ENCODE data around the gene COX4I1. TPM values are rescaled to one million over a fixed set of nuclear protein-coding genes. Genes with fewer than 3 reads are reported as not detected.

COX4I1 gene
- total RNA-seq, 2 donors from 2014 or later, result 436 to 471 TPM

- Mint-ChIP-seq H3K4me1 (peaks cover 9% of the 10 kb centered on the region), H3K27me3 (ENCODE audit: insufficient read depth) (peaks cover 2% of the 10 kb centered on the region), H3K9me3 (no peaks in the 10 kb centered on the region), H3K36me3 (ENCODE audit: low read depth) (peaks cover 8% of the 10 kb centered on the region), H3K27ac (no peak overlapping the region), H3K4me3 (no peak overlapping the region)
- DNase-seq, result no peak
- H3K9me3 ChIP-seq (ENCODE audit: control insufficient read depth, low read length), result no peaks in the 10 kb centered on the region
- H3K9ac ChIP-seq (ENCODE audit: extremely low read depth, low read length, poor library complexity, severe bottlenecking), result no peak overlapping the region
- no peaks in the 10 kb centered on the region for H3K27me3 ChIP-seq (ENCODE audit: control insufficient read depth, insufficient read depth, low read length, poor library complexity, severe bottlenecking)
- H3K4me3 ChIP-seq (ENCODE audit: low read length), result no peak overlapping the region
- WGBS, 2 experiments (ENCODE audit: insufficient coverage in 1 of 2, insufficient read length in 1 of 2), result 85 to 91% methylated on average over 6 to 8 of the region's 8 CpGs
- TF ChIP-seq, protein P1, sequence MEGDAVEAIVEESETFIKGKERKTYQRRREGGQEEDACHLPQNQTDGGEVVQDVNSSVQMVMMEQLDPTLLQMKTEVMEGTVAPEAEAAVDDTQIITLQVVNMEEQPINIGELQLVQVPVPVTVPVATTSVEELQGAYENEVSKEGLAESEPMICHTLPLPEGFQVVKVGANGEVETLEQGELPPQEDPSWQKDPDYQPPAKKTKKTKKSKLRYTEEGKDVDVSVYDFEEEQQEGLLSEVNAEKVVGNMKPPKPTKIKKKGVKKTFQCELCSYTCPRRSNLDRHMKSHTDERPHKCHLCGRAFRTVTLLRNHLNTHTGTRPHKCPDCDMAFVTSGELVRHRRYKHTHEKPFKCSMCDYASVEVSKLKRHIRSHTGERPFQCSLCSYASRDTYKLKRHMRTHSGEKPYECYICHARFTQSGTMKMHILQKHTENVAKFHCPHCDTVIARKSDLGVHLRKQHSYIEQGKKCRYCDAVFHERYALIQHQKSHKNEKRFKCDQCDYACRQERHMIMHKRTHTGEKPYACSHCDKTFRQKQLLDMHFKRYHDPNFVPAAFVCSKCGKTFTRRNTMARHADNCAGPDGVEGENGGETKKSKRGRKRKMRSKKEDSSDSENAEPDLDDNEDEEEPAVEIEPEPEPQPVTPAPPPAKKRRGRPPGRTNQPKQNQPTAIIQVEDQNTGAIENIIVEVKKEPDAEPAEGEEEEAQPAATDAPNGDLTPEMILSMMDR (conservative IDR thresholded peaks at IDR 0.05), result no peak
- peaks cover 6% of the 10 kb centered on the region for H3K36me3 ChIP-seq (ENCODE audit: control insufficient read depth, insufficient read depth, low read length)
- H3K4me1 ChIP-seq (ENCODE audit: control insufficient read depth, insufficient read depth, low read length), result peaks cover 5% of the 10 kb centered on the region
- H3K27ac ChIP-seq (ENCODE audit: low read depth, low read length), result no peak overlapping the region
These were observed 33.7 kb upstream of the COX4I1 start for GRCh38 chr16:85765767-85766166.

GRCh38 chr16:85767531-85767930 is 32.0 kb upstream of the COX4I1 start:
- Histone ChIP-seq H3K4me1 (ENCODE audit: control insufficient read depth, insufficient read depth, low read length) (peaks cover 5% of the 10 kb centered on the region), H3K36me3 (ENCODE audit: control insufficient read depth, insufficient read depth, low read length) (peaks cover 7% of the 10 kb centered on the region), H3K9me3 (ENCODE audit: control insufficient read depth, low read length) (no peaks in the 10 kb centered on the region), H3K27me3 (ENCODE audit: control insufficient read depth, insufficient read depth, low read length, poor library complexity, severe bottlenecking) (no peaks in the 10 kb centered on the region), H3K9ac (ENCODE audit: extremely low read depth, low read length, poor library complexity, severe bottlenecking) (no peak overlapping the region), H3K4me3 (ENCODE audit: low read length) (no peak overlapping the region), H3K27ac (ENCODE audit: low read depth, low read length) (no peak overlapping the region)
- H3K27ac Mint-ChIP-seq, result no peak overlapping the region
- TF ChIP-seq, protein P1 (conservative IDR thresholded peaks at IDR 0.05), result no peak
- no peak overlapping the region for H3K4me3 Mint-ChIP-seq
- peaks cover 9% of the 10 kb centered on the region for H3K4me1 Mint-ChIP-seq
- no peak for DNase-seq
- no peaks in the 10 kb centered on the region for H3K9me3 Mint-ChIP-seq
- peaks cover 2% of the 10 kb centered on the region for H3K27me3 Mint-ChIP-seq (ENCODE audit: insufficient read depth)
- WGBS, 2 experiments (ENCODE audit: insufficient coverage in 1 of 2, insufficient read length in 1 of 2), result 83 to 85% methylated on average over 1 to 8 of the region's 8 CpGs
- H3K36me3 Mint-ChIP-seq (ENCODE audit: low read depth), result peaks cover 21% of the 10 kb centered on the region

GRCh38 chr16:85768199-85768598 is 31.3 kb upstream of the COX4I1 start:
- no peak overlapping the region for H3K27ac ChIP-seq (ENCODE audit: low read depth, low read length)
- H3K4me3 ChIP-seq (ENCODE audit: low read length), result no peak overlapping the region
- WGBS, 2 experiments (ENCODE audit: insufficient coverage in 1 of 2, insufficient read length in 1 of 2), result 60 to 80% methylated on average over 1 to 2 of the region's 2 CpGs
- peaks cover 7% of the 10 kb centered on the region for H3K36me3 ChIP-seq (ENCODE audit: control insufficient read depth, insufficient read depth, low read length)
- Mint-ChIP-seq H3K27me3 (ENCODE audit: insufficient read depth) (peaks cover 2% of the 10 kb centered on the region), H3K9me3 (no peaks in the 10 kb centered on the region), H3K27ac (peak overlapping the region; percentile 78), H3K4me1 (peaks cover 9% of the 10 kb centered on the region), H3K36me3 (ENCODE audit: low read depth) (peaks cover 24% of the 10 kb centered on the region), H3K4me3 (no peak overlapping the region)
- H3K27me3 ChIP-seq (ENCODE audit: control insufficient read depth, insufficient read depth, low read length, poor library complexity, severe bottlenecking), result no peaks in the 10 kb centered on the region
- H3K9me3 ChIP-seq (ENCODE audit: control insufficient read depth, low read length), result no peaks in the 10 kb centered on the region
- DNase-seq, result peak; percentile 61
- H3K9ac ChIP-seq (ENCODE audit: extremely low read depth, low read length, poor library complexity, severe bottlenecking), result no peak overlapping the region
- TF ChIP-seq, protein P1 (conservative IDR thresholded peaks at IDR 0.05), result no peak
- peaks cover 5% of the 10 kb centered on the region for H3K4me1 ChIP-seq (ENCODE audit: control insufficient read depth, insufficient read depth, low read length)

Measured in endodermal cell (in vitro differentiated cells).